ENCODE results near the gene MEPE. TPM values are rescaled to one million over a fixed set of nuclear protein-coding genes. Genes with fewer than 3 reads are reported as not detected.

The MEPE gene
- polyA plus RNA-seq, 1 donor (not counting 4 experiments of a cell fraction or from before 2014, with no cell fraction given) = not detected

DNA sequence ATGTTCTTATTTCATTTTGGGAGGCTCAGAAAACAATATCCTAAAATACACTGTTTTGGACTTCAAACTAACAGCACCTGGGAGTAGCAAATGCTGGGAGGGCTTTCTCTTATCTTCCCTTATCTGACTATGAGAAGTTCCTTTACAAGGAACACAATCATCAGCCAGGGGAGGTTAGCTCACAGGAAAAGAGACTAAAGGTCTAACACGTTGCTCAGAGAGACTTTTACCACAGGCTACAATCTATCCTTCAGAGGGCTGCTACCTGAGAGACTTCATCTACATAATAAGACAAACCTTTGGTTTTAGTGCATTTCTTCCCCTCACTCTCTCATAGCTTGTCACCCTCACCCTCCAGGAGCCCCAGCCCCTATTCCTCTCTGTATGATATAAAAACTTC lies 35.8 kb downstream of the MEPE start:
- dilution Hi-C loops (cut with MboI; ENCODE audit: extremely low pct_ligation_motif_present, low sequenced_read_pairs) = loop anchor here (25.0 kb wide), 2 partner anchors 94 to 344 kb away; no protein-coding TSS in a partner anchor
- no peaks in the 10 kb centered on the region for H3K27me3 ChIP-seq (ENCODE audit: control insufficient read depth, extremely low read depth, insufficient read depth, low read length)
- no peak for DNase-seq (ENCODE audit: low read depth, low spot score)
- H3K9me3 ChIP-seq (ENCODE audit: control insufficient read depth, low read depth, low read length) = no peaks in the 10 kb centered on the region
- H3K9ac ChIP-seq (ENCODE audit: control insufficient read depth, extremely low read depth, insufficient read depth, low read length) = no peak overlapping the region
- H3K36me3 ChIP-seq (ENCODE audit: control insufficient read depth in 2 of 2, extremely low read depth in 1 of 2, insufficient read depth in 2 of 2, low read length in 2 of 2) = no peaks in the 10 kb centered on the region
- no peak overlapping the region for H3K4me3 ChIP-seq (ENCODE audit: control insufficient read depth in 2 of 3, extremely low read depth in 1 of 3, insufficient read depth in 2 of 3, low read depth in 1 of 3, low read length in 3 of 3)
- H3K4me2 ChIP-seq (ENCODE audit: control insufficient read depth, extremely low read depth, insufficient read depth, low read depth, low read length) = no peak overlapping the region
- no peak for FAIRE-seq
- no peaks in the 10 kb centered on the region for H3K9me1 ChIP-seq (ENCODE audit: control insufficient read depth, extremely low read depth, insufficient read depth, low read length)
- H3K4me1 ChIP-seq (ENCODE audit: control insufficient read depth, extremely low read depth, insufficient read depth, low read length) = no peaks in the 10 kb centered on the region
- H4K20me1 ChIP-seq (ENCODE audit: control insufficient read depth, extremely low read depth, insufficient read depth, low read length) = no peaks in the 10 kb centered on the region
- no peak overlapping the region for H2AFZ ChIP-seq (ENCODE audit: control insufficient read depth, low read length)
- H3K79me2 ChIP-seq (ENCODE audit: control insufficient read depth, insufficient read depth, low read length) = no peaks in the 10 kb centered on the region
- no peak overlapping the region for H3K27ac ChIP-seq (ENCODE audit: control insufficient read depth, insufficient read depth, low read length)
- no peak for TF ChIP-seq EZH2 (IDR thresholded peaks at IDR 0.05; ENCODE audit: low read length)
- TF ChIP-seq, protein P1, sequence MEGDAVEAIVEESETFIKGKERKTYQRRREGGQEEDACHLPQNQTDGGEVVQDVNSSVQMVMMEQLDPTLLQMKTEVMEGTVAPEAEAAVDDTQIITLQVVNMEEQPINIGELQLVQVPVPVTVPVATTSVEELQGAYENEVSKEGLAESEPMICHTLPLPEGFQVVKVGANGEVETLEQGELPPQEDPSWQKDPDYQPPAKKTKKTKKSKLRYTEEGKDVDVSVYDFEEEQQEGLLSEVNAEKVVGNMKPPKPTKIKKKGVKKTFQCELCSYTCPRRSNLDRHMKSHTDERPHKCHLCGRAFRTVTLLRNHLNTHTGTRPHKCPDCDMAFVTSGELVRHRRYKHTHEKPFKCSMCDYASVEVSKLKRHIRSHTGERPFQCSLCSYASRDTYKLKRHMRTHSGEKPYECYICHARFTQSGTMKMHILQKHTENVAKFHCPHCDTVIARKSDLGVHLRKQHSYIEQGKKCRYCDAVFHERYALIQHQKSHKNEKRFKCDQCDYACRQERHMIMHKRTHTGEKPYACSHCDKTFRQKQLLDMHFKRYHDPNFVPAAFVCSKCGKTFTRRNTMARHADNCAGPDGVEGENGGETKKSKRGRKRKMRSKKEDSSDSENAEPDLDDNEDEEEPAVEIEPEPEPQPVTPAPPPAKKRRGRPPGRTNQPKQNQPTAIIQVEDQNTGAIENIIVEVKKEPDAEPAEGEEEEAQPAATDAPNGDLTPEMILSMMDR (optimal IDR thresholded peaks at IDR 0.05 in 1 of 3, IDR thresholded peaks at IDR 0.05 in 1 of 3, conservative IDR thresholded peaks at IDR 0.05 in 1 of 3; ENCODE audit: extremely low read depth in 1 of 3, insufficient read depth in 2 of 3, low read length in 3 of 3) = no peak

DNA sequence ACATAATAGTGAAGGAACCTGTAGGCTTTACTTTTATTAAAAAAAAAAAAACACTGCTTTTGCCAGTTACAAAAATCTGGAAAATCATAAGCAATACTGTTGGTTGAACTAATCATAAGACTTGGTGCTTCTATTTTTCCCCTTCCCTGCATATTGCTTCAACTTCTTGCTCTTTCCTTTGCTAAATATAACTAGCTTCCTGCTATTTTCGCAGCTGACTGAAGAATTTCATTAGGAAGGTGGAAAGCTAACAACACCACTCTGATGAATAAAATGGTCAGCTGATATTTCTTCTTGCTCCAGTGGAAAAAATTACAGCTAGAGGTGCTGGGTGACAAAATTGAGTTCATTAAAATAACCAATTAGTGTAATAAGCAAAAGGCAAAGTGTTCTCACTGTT lies 39.3 kb downstream of the MEPE start:
- no peaks in the 10 kb centered on the region for H3K27me3 ChIP-seq (ENCODE audit: control insufficient read depth, extremely low read depth, insufficient read depth, low read length)
- H2AFZ ChIP-seq (ENCODE audit: control insufficient read depth, low read length) = no peak overlapping the region
- no peak overlapping the region for H3K4me3 ChIP-seq (ENCODE audit: control insufficient read depth in 2 of 3, extremely low read depth in 1 of 3, insufficient read depth in 2 of 3, low read depth in 1 of 3, low read length in 3 of 3)
- FAIRE-seq (no peak), DNase-seq (ENCODE audit: low read depth, low spot score) (no peak)
- no peaks in the 10 kb centered on the region for H4K20me1 ChIP-seq (ENCODE audit: control insufficient read depth, extremely low read depth, insufficient read depth, low read length)
- no peaks in the 10 kb centered on the region for H3K36me3 ChIP-seq (ENCODE audit: control insufficient read depth in 2 of 2, extremely low read depth in 1 of 2, insufficient read depth in 2 of 2, low read length in 2 of 2)
- no peaks in the 10 kb centered on the region for H3K9me3 ChIP-seq (ENCODE audit: control insufficient read depth, low read depth, low read length)
- no peaks in the 10 kb centered on the region for H3K4me1 ChIP-seq (ENCODE audit: control insufficient read depth, extremely low read depth, insufficient read depth, low read length)
- no peaks in the 10 kb centered on the region for H3K79me2 ChIP-seq (ENCODE audit: control insufficient read depth, insufficient read depth, low read length)
- H3K9me1 ChIP-seq (ENCODE audit: control insufficient read depth, extremely low read depth, insufficient read depth, low read length) = no peaks in the 10 kb centered on the region
- no peak overlapping the region for H3K27ac ChIP-seq (ENCODE audit: control insufficient read depth, insufficient read depth, low read length)
- dilution Hi-C loops (cut with MboI; ENCODE audit: extremely low pct_ligation_motif_present, low sequenced_read_pairs) = loop anchor here (25.0 kb wide), 2 partner anchors 90 to 340 kb away; no protein-coding TSS in a partner anchor
- H3K9ac ChIP-seq (ENCODE audit: control insufficient read depth, extremely low read depth, insufficient read depth, low read length) = no peak overlapping the region
- TF ChIP-seq, protein P1 (optimal IDR thresholded peaks at IDR 0.05 in 1 of 3, IDR thresholded peaks at IDR 0.05 in 1 of 3, conservative IDR thresholded peaks at IDR 0.05 in 1 of 3; ENCODE audit: extremely low read depth in 1 of 3, insufficient read depth in 2 of 3, low read length in 3 of 3) = no peak
- no peak for TF ChIP-seq EZH2 (IDR thresholded peaks at IDR 0.05; ENCODE audit: low read length)
- no peak overlapping the region for H3K4me2 ChIP-seq (ENCODE audit: control insufficient read depth, extremely low read depth, insufficient read depth, low read depth, low read length)
